SK-N-SH (cell line): ENCODE results near the gene CD2. TPM values are rescaled to one million over a fixed set of nuclear protein-coding genes. Genes with fewer than 3 reads are reported as not detected.

ENCODE experiments used
- CTCF ChIA-PET: fragments of 300-600, 350-600 bp; formaldehyde crosslinking; extraction: SDS; loops from one replicate; lab custom pipeline; 2021; lab: Yijun Ruan, JAX
- POLR2A ChIA-PET: fragments of 350-600 bp; sonication (Branson Sonifier 250); formaldehyde crosslinking; extraction: SDS; loops from one replicate; lab custom pipeline; 2020; ENCODE audit warnings: antibody characterized with exemption, inconsistent platforms; lab: Yijun Ruan, JAX
- DNase-seq: peaks from one replicate; pipeline ENCODE4 v3.0.0; 2012
- H2AFZ ChIP-seq: fragments of 200-600 bp; sonication (generic); 2 replicates; pipeline ENCODE4 v1.8.1; 2016; ENCODE audit warnings: antibody characterized with exemption, mild to moderate bottlenecking, low read depth
- H3F3A ChIP-seq: fragments of 200-600 bp; sonication (generic); replicated peaks from 2 replicates; pipeline ENCODE3; 2016; ENCODE audit warnings: antibody characterized with exemption, mild to moderate bottlenecking; ENCODE audit not compliant: insufficient read depth
- H3K27ac ChIP-seq, 2 experiments: fragments of 200-500 bp in 1 of 2; fragments of 200-600 bp in 1 of 2; sonication (Bioruptor generic) in 1 of 2; sonication (generic), shearing (Covaris generic) in 1 of 2; 2 replicates each; pipeline versions ENCODE4 v1.5.1 to v1.6.1; 2014 to 2016; ENCODE audit warnings: low read depth in 2 of 2, inconsistent platforms in 1 of 2, low read length in 1 of 2, mild to moderate bottlenecking in 1 of 2, mixed read lengths in 1 of 2
- H3K27me3 ChIP-seq: fragments of 200-600 bp; sonication (generic), shearing (Covaris generic); 2 replicates; pipeline ENCODE4 v1.6.1; 2016; ENCODE audit warnings: mixed run types; ENCODE audit not compliant: insufficient read depth
- H3K36me3 ChIP-seq, 2 experiments: fragments of 200-500 bp in 1 of 2; fragments of 200-600 bp in 1 of 2; sonication (Bioruptor generic) in 1 of 2; sonication (generic) in 1 of 2; replicated peaks in 1 of 2; 2 replicates each; pipeline versions ENCODE3 to v1.5.1; 2014 to 2016; ENCODE audit warnings: low read length in 1 of 2, mild to moderate bottlenecking in 1 of 2; ENCODE audit not compliant: insufficient read depth in 2 of 2, control insufficient read depth in 1 of 2
- H3K4me1 ChIP-seq, 2 experiments: fragments of 200-500 bp in 1 of 2; fragments of 200-600 bp in 1 of 2; sonication (Bioruptor generic) in 1 of 2; sonication (generic), shearing (Covaris generic) in 1 of 2; 2 replicates each; pipeline versions ENCODE4 v1.5.1 to v1.6.1; 2014 to 2016; ENCODE audit warnings: low read depth in 1 of 2, low read length in 1 of 2, mixed run types in 1 of 2; ENCODE audit not compliant: insufficient read depth in 2 of 2, control insufficient read depth in 1 of 2
- H3K4me2 ChIP-seq: fragments of 200-600 bp; sonication (generic), shearing (Covaris generic); 2 replicates; pipeline ENCODE4 v1.6.1; 2017; ENCODE audit warnings: mixed run types
- H3K4me3 ChIP-seq, 2 experiments: fragments of 200-500 bp in 1 of 2; fragments of 200-600 bp in 1 of 2; sonication (Bioruptor generic) in 1 of 2; sonication (generic), shearing (Covaris generic) in 1 of 2; 2 replicates each; pipeline versions ENCODE4 v1.5.1 to v1.8.1; 2014 to 2016; ENCODE audit warnings: low read depth in 2 of 2, inconsistent platforms in 1 of 2, low read length in 1 of 2, mild to moderate bottlenecking in 1 of 2, mixed read lengths in 1 of 2, moderate library complexity in 1 of 2
- H3K79me2 ChIP-seq: fragments of 200-600 bp; sonication (generic); 2 replicates; pipeline ENCODE4 v1.8.1; 2017; ENCODE audit warnings: mild to moderate bottlenecking; ENCODE audit not compliant: insufficient read depth
- H3K9ac ChIP-seq: fragments of 200-600 bp; sonication (generic); 2 replicates; pipeline ENCODE4 v1.6.1; 2017; ENCODE audit warnings: mixed run types
- H3K9me2 ChIP-seq: fragments of 200-600 bp; sonication (generic); 2 replicates; pipeline ENCODE4 v1.6.1; 2017; ENCODE audit warnings: mixed run types
- H3K9me3 ChIP-seq: fragments of 200-600 bp; sonication (generic); 2 replicates; pipeline ENCODE4 v1.6.1; 2017; ENCODE audit warnings: mixed run types, mild to moderate bottlenecking, moderate library complexity
- H4K20me1 ChIP-seq: fragments of 200-600 bp; sonication (generic); 2 replicates; pipeline ENCODE4 v1.6.1; 2017; ENCODE audit warnings: mild to moderate bottlenecking, mixed run types; ENCODE audit not compliant: insufficient read depth
- CHD2 ChIP-seq: fragments of 150-350 bp; IDR thresholded peaks from 2 replicates; pipeline ENCODE4 v1.6.1; 2018; ENCODE audit warnings: low read length; ENCODE audit not compliant: partially characterized antibody
- EP300 ChIP-seq, 2 experiments: IDR thresholded peaks; 2 replicates each; pipeline versions ENCODE4 v1.4.0 to v1.6.1; 2012; ENCODE audit warnings: borderline replicate concordance in 1 of 2, low read depth in 1 of 2, low read length in 1 of 2
- EZH2phosphoT487 ChIP-seq: fragments of 200-600 bp; sonication (generic); IDR thresholded peaks from 2 replicates; pipeline ENCODE4 v1.6.1; 2017; ENCODE audit warnings: low read depth, mixed run types, mild to moderate bottlenecking, antibody characterized with exemption, moderate library complexity, borderline replicate concordance
- FOXJ3 ChIP-seq: sonication (generic); formaldehyde crosslinking; IDR thresholded peaks from 2 replicates; pipeline ENCODE4 v1.5.1; 2020; ENCODE audit warnings: mild to moderate bottlenecking, missing genetic modification reagents
- GABPA ChIP-seq: IDR thresholded peaks from 2 replicates; pipeline ENCODE4 v1.4.0; 2012; ENCODE audit warnings: low read depth, mild to moderate bottlenecking
- MEF2A ChIP-seq: IDR thresholded peaks from 2 replicates; pipeline ENCODE4 v1.4.0; 2012; ENCODE audit warnings: low read depth, borderline replicate concordance
- NFIC ChIP-seq: IDR thresholded peaks from 2 replicates; pipeline ENCODE4 v1.4.0; 2012; ENCODE audit warnings: borderline replicate concordance
- POLR2AphosphoS5 ChIP-seq: IDR thresholded peaks from 2 replicates; pipeline ENCODE4 v1.6.1; 2012; ENCODE audit warnings: low read depth, low read length
- RFX5 ChIP-seq: IDR thresholded peaks from 2 replicates; pipeline ENCODE4 v1.6.1; 2012; ENCODE audit warnings: mild to moderate bottlenecking, improper control_type of control experiment, low read length
- RXRA ChIP-seq: IDR thresholded peaks from 2 replicates; pipeline ENCODE4 v1.4.0; 2012; ENCODE audit warnings: low read depth, mild to moderate bottlenecking, borderline replicate concordance
- SIN3A ChIP-seq: IDR thresholded peaks from 2 replicates; pipeline ENCODE4 v1.6.1; 2012; ENCODE audit warnings: low read depth, mild to moderate bottlenecking, low read length, moderate library complexity, borderline replicate concordance
- TCF12 ChIP-seq: IDR thresholded peaks from 2 replicates; pipeline ENCODE4 v1.4.0; 2012
- TEAD4 ChIP-seq: IDR thresholded peaks from 2 replicates; pipeline ENCODE4 v1.4.0; 2012; ENCODE audit warnings: mild to moderate bottlenecking, borderline replicate concordance; ENCODE audit not compliant: insufficient read depth
- YY1 ChIP-seq: IDR thresholded peaks from 2 replicates; pipeline ENCODE4 v1.4.0; 2012; ENCODE audit warnings: low read depth, mild to moderate bottlenecking
- WGBS: methylation state at CpG from one replicate; pipeline ENCODE4 v1.1.6; 2017; ENCODE audit warnings: low lambda C conversion rate; 5-methylcytosine and 5-hydroxymethylcytosine counted together
- polyA plus RNA-seq, 3 experiments: library from polyadenylated mRNA; depleted of rRNA; stranded (reverse); fragments of >200 nt; gene quantifications; 2 replicates each; pipeline ENCODE4 v1.2.3, GENCODE V29; 2012
- TF ChIP-seq, protein P1 (sequence below): IDR thresholded peaks from 2 replicates; pipeline ENCODE4 v1.6.1; 2012; ENCODE audit warnings: mild to moderate bottlenecking, low read depth, low read length, moderate library complexity
- TF ChIP-seq, protein P2 (sequence below): IDR thresholded peaks from 2 replicates; pipeline ENCODE4 v1.4.0; 2012; ENCODE audit warnings: low read depth, borderline replicate concordance
- TF ChIP-seq, protein P3 (sequence below): IDR thresholded peaks from 2 replicates; pipeline ENCODE4; 2012
- TF ChIP-seq, protein P4 (sequence below): fragments of 200-600 bp; sonication (generic); IDR thresholded peaks from 2 replicates; pipeline ENCODE4 v1.6.1; 2017; ENCODE audit warnings: antibody characterized with exemption, mild to moderate bottlenecking, moderate library complexity

The CD2 gene
- polyA plus RNA-seq, 1 of the 3 experiments (the other 2 are of a cell fraction), result not detected

DNA sequence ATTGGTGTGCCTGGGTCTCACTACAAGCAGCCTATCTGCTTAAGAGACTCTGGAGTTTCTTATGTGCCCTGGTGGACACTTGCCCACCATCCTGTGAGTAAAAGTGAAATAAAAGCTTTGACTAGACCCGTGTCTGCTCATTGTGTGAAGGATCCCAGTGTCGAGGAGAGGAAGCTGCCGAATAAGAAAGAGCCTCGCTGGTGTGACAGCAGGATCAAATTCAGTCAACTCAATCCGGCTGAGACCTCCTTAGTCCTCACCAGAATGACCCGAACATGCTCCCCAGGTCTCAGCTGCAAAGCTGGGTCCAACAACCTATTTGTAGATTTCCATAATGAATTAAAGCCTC lies 14.8 kb downstream of the CD2 start (continued):
- TF ChIP-seq SIN3A (no peak), POLR2AphosphoS5 (no peak)

DNA sequence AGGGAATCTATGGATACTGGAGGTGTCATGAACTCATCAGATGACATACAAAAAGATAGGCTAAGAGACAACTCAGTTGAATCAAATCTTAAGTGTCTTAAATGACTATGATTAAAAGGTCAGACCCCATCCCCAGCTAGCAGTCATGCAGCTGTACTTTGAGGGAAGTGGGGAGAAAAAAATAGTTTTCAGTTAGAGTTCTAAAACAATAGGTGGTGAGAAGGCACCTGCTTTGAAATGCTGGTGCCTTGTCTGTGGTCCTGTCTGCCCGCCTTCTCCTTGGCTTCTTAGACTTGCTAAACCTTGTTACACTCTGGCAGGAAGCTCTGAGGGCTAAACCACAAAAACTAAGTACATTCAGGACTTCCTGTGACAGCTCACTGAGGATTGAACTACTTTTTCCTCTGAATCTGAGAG lies 15.3 kb downstream of the CD2 start:
- Histone ChIP-seq H4K20me1 (no peaks in the 10 kb centered on the region), H3K4me1 (peaks cover 0 to 2% of the 10 kb centered on the region in 2 experiments; a peak in 1 of 4 replicates), H3K79me2 (no peaks in the 10 kb centered on the region), H3F3A (no peaks in the 10 kb centered on the region), H3K36me3 (no peaks in the 10 kb centered on the region), H3K4me2 (no peak overlapping the region), H3K9me2 (no peaks in the 10 kb centered on the region), H3K4me3 (no peak overlapping the region), H3K27ac (no peak overlapping the region), H3K9ac (no peak overlapping the region), H2AFZ (no peak overlapping the region), H3K9me3 (no peaks in the 10 kb centered on the region), H3K27me3 (no peaks in the 10 kb centered on the region)
- POLR2A ChIA-PET, result no interaction called here
- no peak for TF ChIP-seq MEF2A
- no peak for TF ChIP-seq RFX5
- TF ChIP-seq, protein P1, sequence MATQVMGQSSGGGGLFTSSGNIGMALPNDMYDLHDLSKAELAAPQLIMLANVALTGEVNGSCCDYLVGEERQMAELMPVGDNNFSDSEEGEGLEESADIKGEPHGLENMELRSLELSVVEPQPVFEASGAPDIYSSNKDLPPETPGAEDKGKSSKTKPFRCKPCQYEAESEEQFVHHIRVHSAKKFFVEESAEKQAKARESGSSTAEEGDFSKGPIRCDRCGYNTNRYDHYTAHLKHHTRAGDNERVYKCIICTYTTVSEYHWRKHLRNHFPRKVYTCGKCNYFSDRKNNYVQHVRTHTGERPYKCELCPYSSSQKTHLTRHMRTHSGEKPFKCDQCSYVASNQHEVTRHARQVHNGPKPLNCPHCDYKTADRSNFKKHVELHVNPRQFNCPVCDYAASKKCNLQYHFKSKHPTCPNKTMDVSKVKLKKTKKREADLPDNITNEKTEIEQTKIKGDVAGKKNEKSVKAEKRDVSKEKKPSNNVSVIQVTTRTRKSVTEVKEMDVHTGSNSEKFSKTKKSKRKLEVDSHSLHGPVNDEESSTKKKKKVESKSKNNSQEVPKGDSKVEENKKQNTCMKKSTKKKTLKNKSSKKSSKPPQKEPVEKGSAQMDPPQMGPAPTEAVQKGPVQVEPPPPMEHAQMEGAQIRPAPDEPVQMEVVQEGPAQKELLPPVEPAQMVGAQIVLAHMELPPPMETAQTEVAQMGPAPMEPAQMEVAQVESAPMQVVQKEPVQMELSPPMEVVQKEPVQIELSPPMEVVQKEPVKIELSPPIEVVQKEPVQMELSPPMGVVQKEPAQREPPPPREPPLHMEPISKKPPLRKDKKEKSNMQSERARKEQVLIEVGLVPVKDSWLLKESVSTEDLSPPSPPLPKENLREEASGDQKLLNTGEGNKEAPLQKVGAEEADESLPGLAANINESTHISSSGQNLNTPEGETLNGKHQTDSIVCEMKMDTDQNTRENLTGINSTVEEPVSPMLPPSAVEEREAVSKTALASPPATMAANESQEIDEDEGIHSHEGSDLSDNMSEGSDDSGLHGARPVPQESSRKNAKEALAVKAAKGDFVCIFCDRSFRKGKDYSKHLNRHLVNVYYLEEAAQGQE, result no peak
- TF ChIP-seq NFIC, result no peak
- TF ChIP-seq YY1, result no peak
- TF ChIP-seq TEAD4, result no peak
- no peak for TF ChIP-seq EZH2phosphoT487
- TF ChIP-seq, protein P2, sequence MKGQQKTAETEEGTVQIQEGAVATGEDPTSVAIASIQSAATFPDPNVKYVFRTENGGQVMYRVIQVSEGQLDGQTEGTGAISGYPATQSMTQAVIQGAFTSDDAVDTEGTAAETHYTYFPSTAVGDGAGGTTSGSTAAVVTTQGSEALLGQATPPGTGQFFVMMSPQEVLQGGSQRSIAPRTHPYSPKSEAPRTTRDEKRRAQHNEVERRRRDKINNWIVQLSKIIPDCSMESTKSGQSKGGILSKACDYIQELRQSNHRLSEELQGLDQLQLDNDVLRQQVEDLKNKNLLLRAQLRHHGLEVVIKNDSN, result no peak
- TF ChIP-seq, protein P3, sequence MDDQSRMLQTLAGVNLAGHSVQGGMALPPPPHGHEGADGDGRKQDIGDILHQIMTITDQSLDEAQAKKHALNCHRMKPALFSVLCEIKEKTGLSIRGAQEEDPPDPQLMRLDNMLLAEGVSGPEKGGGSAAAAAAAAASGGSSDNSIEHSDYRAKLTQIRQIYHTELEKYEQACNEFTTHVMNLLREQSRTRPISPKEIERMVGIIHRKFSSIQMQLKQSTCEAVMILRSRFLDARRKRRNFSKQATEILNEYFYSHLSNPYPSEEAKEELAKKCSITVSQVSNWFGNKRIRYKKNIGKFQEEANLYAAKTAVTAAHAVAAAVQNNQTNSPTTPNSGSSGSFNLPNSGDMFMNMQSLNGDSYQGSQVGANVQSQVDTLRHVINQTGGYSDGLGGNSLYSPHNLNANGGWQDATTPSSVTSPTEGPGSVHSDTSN, result no peak
- TF ChIP-seq EP300 (IDR thresholded peaks at IDR 0.05; ENCODE audit: borderline replicate concordance in 1 of 2, low read depth in 1 of 2, low read length in 1 of 2), result no peak
- TF ChIP-seq, protein P4, sequence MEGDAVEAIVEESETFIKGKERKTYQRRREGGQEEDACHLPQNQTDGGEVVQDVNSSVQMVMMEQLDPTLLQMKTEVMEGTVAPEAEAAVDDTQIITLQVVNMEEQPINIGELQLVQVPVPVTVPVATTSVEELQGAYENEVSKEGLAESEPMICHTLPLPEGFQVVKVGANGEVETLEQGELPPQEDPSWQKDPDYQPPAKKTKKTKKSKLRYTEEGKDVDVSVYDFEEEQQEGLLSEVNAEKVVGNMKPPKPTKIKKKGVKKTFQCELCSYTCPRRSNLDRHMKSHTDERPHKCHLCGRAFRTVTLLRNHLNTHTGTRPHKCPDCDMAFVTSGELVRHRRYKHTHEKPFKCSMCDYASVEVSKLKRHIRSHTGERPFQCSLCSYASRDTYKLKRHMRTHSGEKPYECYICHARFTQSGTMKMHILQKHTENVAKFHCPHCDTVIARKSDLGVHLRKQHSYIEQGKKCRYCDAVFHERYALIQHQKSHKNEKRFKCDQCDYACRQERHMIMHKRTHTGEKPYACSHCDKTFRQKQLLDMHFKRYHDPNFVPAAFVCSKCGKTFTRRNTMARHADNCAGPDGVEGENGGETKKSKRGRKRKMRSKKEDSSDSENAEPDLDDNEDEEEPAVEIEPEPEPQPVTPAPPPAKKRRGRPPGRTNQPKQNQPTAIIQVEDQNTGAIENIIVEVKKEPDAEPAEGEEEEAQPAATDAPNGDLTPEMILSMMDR, result no peak
- no peak for TF ChIP-seq POLR2AphosphoS5
- no peak for TF ChIP-seq GABPA
- TF ChIP-seq FOXJ3 (CRISPR knock-in tag), result no peak
- TF ChIP-seq CHD2, result no peak
- TF ChIP-seq TCF12, result no peak
- no peak for TF ChIP-seq RXRA
- CTCF ChIA-PET, result interaction anchor here (0.8 to 1.6 kb wide), 3 partner anchors 32 to 630 kb away, joined by 3 to 6 read pairs (median 4); no protein-coding TSS in a partner anchor
- no peak for DNase-seq
- 50% methylated on average over 1 of the region's 1 CpG for WGBS
